Fibroblast of villous mesenchyme (primary cell): ENCODE results near the gene SLC16A3. TPM values are rescaled to one million over a fixed set of nuclear protein-coding genes. Genes with fewer than 3 reads are reported as not detected.

Experiments used
- DNase-seq: peaks from one replicate; pipeline ENCODE4 v3.0.0-alpha.2; 2010; ENCODE audit warnings: low read depth
- H3K4me3 ChIP-seq: 2 replicates; pipeline ENCODE4 v1.5.1; 2011; ENCODE audit warnings: low read depth, mild to moderate bottlenecking, low read length
- CTCF ChIP-seq: IDR thresholded peaks from 2 replicates; pipeline ENCODE4 v1.5.1; 2012; ENCODE audit warnings: low read depth, mild to moderate bottlenecking, low read length; ENCODE audit not compliant: insufficient read depth
- total RNA-seq: library from RNA; depleted of rRNA; stranded (reverse); fragments of >200 nt; gene quantifications from 2 replicates; pipeline ENCODE4 v1.2.3, GENCODE V29; 2012

The SLC16A3 gene
- total RNA-seq, 1 donor, result 174 TPM

GRCh38 chr17:82281076-82281475 is 52.2 kb downstream of the SLC16A3 start:
- no peak for DNase-seq
- no peak for TF ChIP-seq CTCF
- no peak overlapping the region for H3K4me3 ChIP-seq

DNA sequence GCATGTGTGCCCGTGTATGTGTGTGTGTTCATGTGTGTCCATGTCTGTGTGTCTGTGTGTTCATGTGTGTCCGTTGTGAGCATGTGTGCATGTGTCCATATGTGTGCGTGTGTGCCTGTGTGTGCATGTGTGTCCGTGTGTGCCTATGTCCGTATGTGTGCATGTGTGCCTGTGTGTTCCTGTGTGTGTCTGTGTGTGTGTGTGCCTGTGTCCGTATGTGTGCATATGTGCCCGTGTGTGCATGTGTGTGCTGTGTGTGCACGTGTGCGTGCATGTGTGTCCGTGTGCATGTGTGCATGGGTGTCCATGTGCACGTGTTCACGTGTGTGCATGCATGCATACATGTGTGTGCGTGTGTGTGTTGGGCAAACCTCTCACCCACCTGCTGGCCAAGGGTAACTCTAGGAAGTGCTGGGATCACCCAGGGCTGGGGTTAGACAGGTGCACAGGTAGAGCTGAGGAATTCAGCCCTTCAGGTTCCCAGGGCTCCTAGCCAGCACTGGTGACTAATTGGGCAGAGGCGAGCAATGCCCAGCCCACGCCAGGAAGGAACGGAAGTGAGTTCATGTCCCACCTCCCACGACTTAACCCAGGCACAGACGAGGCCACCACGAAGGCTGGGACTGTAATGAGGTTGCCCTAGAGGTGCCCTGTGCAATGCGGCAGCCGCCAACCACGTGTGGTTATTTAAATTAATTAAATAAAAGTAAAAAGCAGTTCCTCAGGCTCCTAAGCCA is 52.8 kb downstream of the SLC16A3 start:
- no peak for TF ChIP-seq CTCF
- no peak overlapping the region for H3K4me3 ChIP-seq
- DNase-seq, result no peak

- H3K4me3 ChIP-seq, result no peak overlapping the region
- no peak for TF ChIP-seq CTCF
- DNase-seq, result no peak
Observed at GRCh38 chr17:82282239-82283207, 53.7 kb downstream of the SLC16A3 start.

GRCh38 chr17:82283208-82283749 is 54.4 kb downstream of the SLC16A3 start:
- H3K4me3 ChIP-seq, result no peak overlapping the region
- TF ChIP-seq CTCF, result no peak
- peak; percentile 85 for DNase-seq

GRCh38 chr17:82285141-82285540 is 56.3 kb downstream of the SLC16A3 start:
- TF ChIP-seq CTCF, result no peak
- peak; percentile 60 for DNase-seq
- H3K4me3 ChIP-seq, result no peak overlapping the region

GRCh38 chr17:82287013-82287867 is 58.4 kb downstream of the SLC16A3 start:
- no peak for DNase-seq
- no peak for TF ChIP-seq CTCF
- no peak overlapping the region for H3K4me3 ChIP-seq
